Skin of body (tissue), 2 donors: Measurements from ENCODE around the gene MIPOL1. TPM values are rescaled to one million over a fixed set of nuclear protein-coding genes. Genes with fewer than 3 reads are reported as not detected.
"Not testable (repeated sequence)": the region's sequence is repeated elsewhere in the genome, so short reads cannot be mapped to it uniquely, and the experiment has no call there.

Source experiments
- DNase-seq: peaks from one replicate; lab custom pipeline; 2025; lab: John Stamatoyannopoulos, UW
- total RNA-seq: library from RNA; depleted of rRNA; stranded (reverse); fragments of >200 nt; gene quantifications from one replicate; pipeline ENCODE4 v1.2.3, GENCODE V29; 2014

The MIPOL1 gene
- total RNA-seq, 1 donor from 2014 or later: 17.3 TPM

GRCh38 chr14:37384870-37385596 lies 187.3 kb downstream of the MIPOL1 start:
- no peak for DNase-seq

GRCh38 chr14:37397157-37397940 lies 199.6 kb downstream of the MIPOL1 start:
- DNase-seq: not testable (repeated sequence)

GRCh38 chr14:37397941-37398215 lies 200.1 kb downstream of the MIPOL1 start:
- DNase-seq: no peak

GRCh38 chr14:37399517-37399916 lies 201.8 kb downstream of the MIPOL1 start:
- no peak for DNase-seq

- no peak for DNase-seq
Observed at GRCh38 chr14:37401093-37401492, 203.4 kb downstream of the MIPOL1 start.

GRCh38 chr14:37403626-37404025 lies 205.9 kb downstream of the MIPOL1 start:
- DNase-seq: no peak

- DNase-seq: no peak
Observed at GRCh38 chr14:37406095-37406494, 208.4 kb downstream of the MIPOL1 start.

GRCh38 chr14:37411079-37411735 lies 213.5 kb downstream of the MIPOL1 start:
- DNase-seq: no peak

- DNase-seq: no peak
Observed at GRCh38 chr14:37413050-37413449, 215.3 kb downstream of the MIPOL1 start.

- DNase-seq: no peak
Observed at GRCh38 chr14:37413504-37414003, 215.8 kb downstream of the MIPOL1 start.

- no peak for DNase-seq
Observed at GRCh38 chr14:37416264-37416663, 218.5 kb downstream of the MIPOL1 start.

- no peak for DNase-seq
Observed at GRCh38 chr14:37417151-37417550, 219.4 kb downstream of the MIPOL1 start.

- DNase-seq: no peak
Observed at GRCh38 chr14:37417833-37418232, 220.1 kb downstream of the MIPOL1 start.

GRCh38 chr14:37420622-37421021 lies 222.9 kb downstream of the MIPOL1 start:
- no peak for DNase-seq

- DNase-seq: no peak
Observed at GRCh38 chr14:37422319-37422718, 224.6 kb downstream of the MIPOL1 start.

GRCh38 chr14:37422748-37423147 lies 225.0 kb downstream of the MIPOL1 start:
- no peak for DNase-seq

- no peak for DNase-seq
Observed at GRCh38 chr14:37428954-37429353, 231.2 kb downstream of the MIPOL1 start.

- DNase-seq: no peak
Observed at GRCh38 chr14:37429618-37430017, 231.9 kb downstream of the MIPOL1 start.

GRCh38 chr14:37434867-37435266 lies 237.1 kb downstream of the MIPOL1 start:
- DNase-seq: no peak

GRCh38 chr14:37436519-37436918 lies 238.8 kb downstream of the MIPOL1 start:
- no peak for DNase-seq

GRCh38 chr14:37437490-37437889 lies 239.8 kb downstream of the MIPOL1 start:
- DNase-seq: no peak

GRCh38 chr14:37438444-37438843 lies 240.7 kb downstream of the MIPOL1 start:
- no peak for DNase-seq
